Keratinocyte (primary cell): ENCODE measurements around the gene KHDC1L. TPM values are rescaled to one million over a fixed set of nuclear protein-coding genes. Genes with fewer than 3 reads are reported as not detected.

Source experiments
- DNase-seq: peaks from one replicate; pipeline ENCODE4 v3.0.0-alpha.2; 2011; ENCODE audit warnings: low read depth, missing footprints, low spot score
- FAIRE-seq: peaks from 2 replicates; lab custom pipeline; 2011; peaks lifted over from hg19 to GRCh38; lab: Jason Lieb, UNC
- H2AFZ ChIP-seq: 2 replicates; pipeline ENCODE4 v1.6.0; 2012; ENCODE audit warnings: low read length, control low read depth, inconsistent platforms; ENCODE audit not compliant: control insufficient read depth
- H3K27ac ChIP-seq: 2 replicates; pipeline ENCODE4 v1.5.1; 2011; ENCODE audit warnings: low read length; ENCODE audit not compliant: control insufficient read depth, insufficient read depth
- H3K27me3 ChIP-seq: 3 replicates; pipeline ENCODE4 v1.6.0; 2011; ENCODE audit warnings: low read length; ENCODE audit not compliant: control insufficient read depth, insufficient read depth; ENCODE audit errors: extremely low read depth
- H3K36me3 ChIP-seq, 2 experiments: 2 replicates in 1 of 2; 3 replicates in 1 of 2; pipeline ENCODE4 v1.5.1; 2011; ENCODE audit warnings: low read length in 2 of 2, mild to moderate bottlenecking in 1 of 2; ENCODE audit not compliant: control insufficient read depth in 2 of 2, insufficient read depth in 2 of 2; ENCODE audit errors: extremely low read depth in 1 of 2
- H3K4me1 ChIP-seq: 3 replicates; pipeline ENCODE4 v1.5.1; 2011; ENCODE audit warnings: low read length; ENCODE audit not compliant: control insufficient read depth, insufficient read depth; ENCODE audit errors: extremely low read depth
- H3K4me2 ChIP-seq: 3 replicates; pipeline ENCODE4 v1.6.0; 2011; ENCODE audit warnings: low read depth, low read length; ENCODE audit not compliant: control insufficient read depth, insufficient read depth; ENCODE audit errors: extremely low read depth
- H3K4me3 ChIP-seq, 3 experiments: fragments of 200-600 bp in 1 of 3; sonication (generic) in 1 of 3; 2 replicates in 2 of 3; 3 replicates in 1 of 3; pipeline ENCODE4 v1.5.1; 2011 to 2016; ENCODE audit warnings: low read length in 3 of 3, mild to moderate bottlenecking in 3 of 3, control low read depth in 2 of 3, inconsistent platforms in 1 of 3, low read depth in 1 of 3, mixed read lengths in 1 of 3, mixed run types in 1 of 3, moderate library complexity in 1 of 3; ENCODE audit not compliant: control insufficient read depth in 2 of 3, insufficient read depth in 2 of 3; ENCODE audit errors: extremely low read depth in 1 of 3
- H3K79me2 ChIP-seq: 2 replicates; pipeline ENCODE4 v1.6.0; 2012; ENCODE audit warnings: low read length; ENCODE audit not compliant: control insufficient read depth, insufficient read depth
- H3K9ac ChIP-seq: 3 replicates; pipeline ENCODE4 v1.6.0; 2011; ENCODE audit warnings: low read length; ENCODE audit not compliant: control insufficient read depth, insufficient read depth; ENCODE audit errors: extremely low read depth
- H3K9me1 ChIP-seq: 3 replicates; pipeline ENCODE4 v1.6.0; 2011; ENCODE audit warnings: low read length; ENCODE audit not compliant: control insufficient read depth, insufficient read depth; ENCODE audit errors: extremely low read depth
- H3K9me3 ChIP-seq: 2 replicates; pipeline ENCODE4 v1.5.1; 2012; ENCODE audit warnings: low read depth, low read length; ENCODE audit not compliant: control insufficient read depth
- H4K20me1 ChIP-seq: 3 replicates; pipeline ENCODE4 v1.6.0; 2011; ENCODE audit warnings: low read length; ENCODE audit not compliant: control insufficient read depth, insufficient read depth; ENCODE audit errors: extremely low read depth
- CTCF ChIP-seq, 3 experiments: IDR thresholded peaks in 1 of 3; conservative IDR thresholded peaks in 1 of 3; optimal IDR thresholded peaks in 1 of 3; 2 replicates in 2 of 3; 3 replicates in 1 of 3; pipeline versions ENCODE3 to v1.5.1; 2011; ENCODE audit warnings: low read length in 3 of 3, mild to moderate bottlenecking in 3 of 3, moderate library complexity in 2 of 3, control low read depth in 1 of 3, inconsistent platforms in 1 of 3; ENCODE audit not compliant: insufficient read depth in 2 of 3; ENCODE audit errors: extremely low read depth in 1 of 3
- EZH2 ChIP-seq: IDR thresholded peaks from one replicate; pipeline ENCODE4 v1.6.1; 2012; ENCODE audit warnings: inconsistent platforms, mild to moderate bottlenecking, low read length, moderate library complexity
- dilution Hi-C: fragments of 300-500 bp; cut with MboI; formaldehyde crosslinking; loops from one replicate; pipeline ENCODE4 v1.7.0; 2020; ENCODE audit warnings: low sequenced_read_pairs; ENCODE audit not compliant: extremely low pct_ligation_motif_present
- polyA plus RNA-seq, 5 experiments: library from polyadenylated mRNA; depleted of rRNA in 3 of 5; stranded (reverse) in 3 of 5; stranded (forward) in 1 of 5; unstranded in 1 of 5; fragments of >200 nt; gene quantifications; 1 replicate in 1 of 5; 2 replicates in 3 of 5; 3 replicates in 1 of 5; pipeline versions ENCODE4 v1.2.1 to v1.2.3, GENCODE V29; 2011 to 2012; ENCODE audit warnings: missing spikeins in 2 of 5, low read depth in 1 of 5, low replicate concordance in 1 of 5

Gene KHDC1L
- polyA plus RNA-seq, 1 donor (not counting 4 experiments of a cell fraction or from before 2014, with no cell fraction given): not detected

- DNase-seq (no peak), FAIRE-seq (no peak)
- no peak overlapping the region for H3K4me3 ChIP-seq
- TF ChIP-seq EZH2: no peak
- TF ChIP-seq CTCF (optimal IDR thresholded peaks at IDR 0.05 in 1 of 3, IDR thresholded peaks at IDR 0.05 in 1 of 3, conservative IDR thresholded peaks at IDR 0.05 in 1 of 3; ENCODE audit: extremely low read depth in 1 of 3, insufficient read depth in 2 of 3, low read length in 3 of 3): no peak
- no peaks in the 10 kb centered on the region for H3K9me1 ChIP-seq
- dilution Hi-C loops: no loop called here
- no peaks in the 10 kb centered on the region for H3K9me3 ChIP-seq
- H3K27me3 ChIP-seq: no peaks in the 10 kb centered on the region
- no peaks in the 10 kb centered on the region for H4K20me1 ChIP-seq
- H3K27ac ChIP-seq: no peak overlapping the region
- no peak overlapping the region for H2AFZ ChIP-seq
- no peak overlapping the region for H3K9ac ChIP-seq
- H3K36me3 ChIP-seq: no peaks in the 10 kb centered on the region
- H3K4me1 ChIP-seq: no peaks in the 10 kb centered on the region
- no peak overlapping the region for H3K4me2 ChIP-seq
- no peaks in the 10 kb centered on the region for H3K79me2 ChIP-seq
Observed at GRCh38 chr6:73252703-73253102, 27.4 kb upstream of the KHDC1L start.

GRCh38 chr6:73250016-73250415 is 24.7 kb upstream of the KHDC1L start:
- no peak for TF ChIP-seq EZH2
- TF ChIP-seq CTCF (optimal IDR thresholded peaks at IDR 0.05 in 1 of 3, IDR thresholded peaks at IDR 0.05 in 1 of 3, conservative IDR thresholded peaks at IDR 0.05 in 1 of 3; ENCODE audit: extremely low read depth in 1 of 3, insufficient read depth in 2 of 3, low read length in 3 of 3): no peak

More at GRCh38 chr6:73250016-73250415, 24.7 kb upstream of the KHDC1L start:
- Histone ChIP-seq H3K4me3 (no peak overlapping the region), H3K9me3 (no peaks in the 10 kb centered on the region), H3K79me2 (no peaks in the 10 kb centered on the region), H4K20me1 (no peaks in the 10 kb centered on the region), H3K36me3 (no peaks in the 10 kb centered on the region), H3K27me3 (no peaks in the 10 kb centered on the region), H3K4me1 (no peaks in the 10 kb centered on the region), H3K4me2 (no peak overlapping the region), H3K27ac (no peak overlapping the region), H3K9ac (no peak overlapping the region), H3K9me1 (no peaks in the 10 kb centered on the region), H2AFZ (no peak overlapping the region)
- dilution Hi-C loops: no loop called here
- FAIRE-seq: no peak
- DNase-seq: no peak
